Measurements from ENCODE around the gene SULT6B1.

SULT6B1 gene

DNA sequence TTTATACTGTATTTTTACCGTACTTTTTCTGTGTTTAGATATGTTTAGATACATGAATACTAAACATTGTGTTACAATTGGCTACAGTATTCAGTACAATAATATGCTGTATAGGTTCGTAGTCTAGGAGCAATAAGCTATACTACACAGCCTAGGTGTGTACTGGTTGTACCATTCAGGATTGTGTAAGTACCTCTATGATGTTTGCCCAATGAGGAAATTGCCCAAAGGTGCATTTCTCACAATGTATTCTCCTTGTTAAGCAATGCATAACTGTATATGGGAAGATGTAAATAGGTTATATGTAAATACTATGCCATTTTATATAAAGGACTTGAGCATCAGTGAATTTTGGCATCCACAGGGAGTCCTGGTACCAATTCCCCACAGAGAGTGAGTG lies 42.4 kb downstream of the SULT6B1 start:
- no peak for DNase-seq

DNA sequence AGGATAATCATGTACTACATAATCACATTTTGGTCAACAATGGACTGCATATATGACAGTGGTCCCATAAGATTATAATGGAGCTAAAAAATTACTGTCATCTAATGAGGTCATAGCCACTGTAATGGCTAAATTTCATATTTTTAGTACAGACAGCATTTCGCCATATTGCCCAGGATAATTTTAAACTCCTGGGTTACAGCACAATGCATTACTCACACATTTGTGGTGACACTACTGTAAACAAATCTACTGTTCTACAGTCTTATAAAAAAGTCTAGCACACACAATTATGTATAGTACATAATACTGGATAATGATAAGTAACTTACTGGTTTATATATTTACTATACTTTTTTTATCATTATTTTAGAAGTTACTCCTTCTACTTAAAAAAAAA lies 44.5 kb downstream of the SULT6B1 start:
- no peak for DNase-seq

DNA sequence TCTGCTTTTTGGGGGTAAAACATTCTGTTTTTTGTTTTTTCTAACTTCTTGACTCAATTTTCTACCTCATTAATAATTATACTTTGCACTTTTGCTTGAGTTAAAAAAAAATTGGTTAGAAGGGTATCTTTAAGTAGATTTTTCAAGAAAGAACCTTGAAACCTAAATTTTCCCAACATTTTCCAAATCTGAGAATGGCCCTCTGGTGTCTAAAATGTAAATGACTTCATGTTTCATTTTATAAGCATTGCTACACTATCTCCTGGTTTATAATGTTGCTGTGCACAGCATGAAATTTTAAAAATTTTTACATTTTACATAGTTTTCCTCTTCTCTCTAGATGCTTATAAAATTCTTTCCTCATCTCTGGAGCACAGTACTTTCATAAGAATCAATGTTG lies 45.9 kb downstream of the SULT6B1 start:
- no peak for DNase-seq

DNA sequence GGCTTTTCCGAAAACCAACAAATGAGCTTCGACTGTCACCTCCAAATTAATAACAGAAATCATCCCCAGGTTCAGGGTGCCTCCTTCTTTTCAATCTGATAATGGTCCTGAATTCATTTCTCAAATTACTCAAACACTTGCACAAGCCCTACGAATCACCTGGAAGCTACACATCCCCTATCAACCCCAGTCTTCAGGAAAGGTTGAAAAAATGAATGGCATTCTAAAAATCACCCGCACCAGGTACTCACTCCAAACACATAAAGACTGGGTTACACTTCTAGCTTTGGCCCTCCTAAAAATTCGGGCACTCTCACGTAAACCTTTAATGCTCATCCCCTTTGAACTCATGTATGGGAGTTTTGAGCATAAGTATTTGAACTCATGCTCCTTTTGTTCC lies 55.6 kb downstream of the SULT6B1 start:
- no peak for DNase-seq

DNA sequence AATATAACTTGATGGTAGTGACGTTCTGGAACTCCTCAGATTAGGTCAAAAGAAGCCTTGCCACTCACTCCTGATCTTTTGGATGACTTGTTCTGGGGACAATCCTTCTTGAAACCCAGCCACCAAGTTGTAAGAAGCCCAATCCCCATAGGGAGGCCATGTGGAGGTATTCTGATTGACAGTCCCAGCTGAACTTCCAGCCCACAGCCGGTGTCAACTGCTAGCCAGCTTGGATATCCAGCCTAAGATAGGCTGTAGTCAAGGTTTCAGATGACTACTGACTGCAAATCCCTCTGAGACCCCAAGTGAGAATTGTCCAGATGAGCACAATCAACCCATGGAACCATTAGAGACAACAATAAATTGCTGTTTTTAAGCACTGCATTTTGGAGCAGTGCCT lies 63.1 kb downstream of the SULT6B1 start:
- no peak for DNase-seq

DNA sequence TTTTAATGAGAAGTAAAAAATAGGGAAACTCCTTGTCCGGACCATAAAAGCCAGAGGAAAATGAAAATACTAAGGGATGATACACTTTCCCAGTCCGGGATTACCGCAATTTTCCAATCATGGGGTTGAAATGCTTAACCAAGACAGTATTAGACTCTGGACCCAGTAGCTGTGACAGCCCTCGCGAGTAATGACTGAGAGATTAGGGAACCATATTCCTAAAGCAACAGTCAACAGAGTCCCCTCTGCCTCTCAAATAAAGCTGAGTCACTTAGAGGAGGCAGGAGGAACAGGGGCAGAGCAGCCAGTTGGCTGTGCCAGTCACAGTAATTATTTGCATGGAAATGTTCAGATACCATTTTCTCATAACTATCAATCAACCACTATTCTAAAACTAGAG lies 69.3 kb downstream of the SULT6B1 start:
- DNase-seq: no peak

Measured in activated effector memory CD4-positive, alpha-beta T cell treated with anti-CD3 and anti-CD28 coated beads, Interleukin-2, amount 50 U/mL, for 16 hours (primary cell).